ENCODE results near the gene KLK2. TPM values are rescaled to one million over a fixed set of nuclear protein-coding genes. Genes with fewer than 3 reads are reported as not detected.

The KLK2 gene
- total and polyA plus RNA-seq, 2 of the 8 experiments (the other 6 are each of a cell fraction or from before 2014, with no cell fraction given) = 0.20 TPM; not detected in 1

DNA sequence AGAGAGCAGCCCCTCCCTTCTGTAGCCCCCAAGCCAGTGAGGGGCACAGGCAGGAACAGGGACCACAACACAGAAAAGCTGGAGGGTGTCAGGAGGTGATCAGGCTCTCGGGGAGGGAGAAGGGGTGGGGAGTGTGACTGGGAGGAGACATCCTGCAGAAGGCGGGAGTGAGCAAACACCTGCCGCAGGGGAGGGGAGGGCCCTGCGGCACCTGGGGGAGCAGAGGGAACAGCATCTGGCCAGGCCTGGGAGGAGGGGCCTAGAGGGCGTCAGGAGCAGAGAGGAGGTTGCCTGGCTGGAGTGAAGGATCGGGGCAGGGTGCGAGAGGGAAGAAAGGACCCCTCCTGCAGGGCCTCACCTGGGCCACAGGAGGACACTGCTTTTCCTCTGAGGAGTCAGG lies 14.4 kb upstream of the KLK2 start:
- H2AK5ac ChIP-seq (ENCODE audit: low read depth, low read length) = 0 out of 2 replicates have a peak overlapping the region, but pooled peaks have one; percentile 10
- no peak overlapping the region for H3K4me3 ChIP-seq (ENCODE audit: extremely low read depth in 1 of 4, insufficient read depth in 2 of 4, low read depth in 3 of 4, low read length in 4 of 4)
- H3K79me2 ChIP-seq (ENCODE audit: control insufficient read depth in 1 of 2, insufficient read depth in 2 of 2, low read length in 2 of 2) = no peaks in the 10 kb centered on the region
- H2BK5ac ChIP-seq (ENCODE audit: low read depth, low read length) = no peak overlapping the region
- H3K14ac ChIP-seq (ENCODE audit: insufficient read length) = no peak overlapping the region
- ChIA-PET POLR2A (ENCODE audit: partially characterized antibody) (interaction anchor here (0.8 kb wide), 1 partner anchor 34 kb away, joined by 3 read pairs; no protein-coding TSS in a partner anchor), CTCF (ENCODE audit: partially characterized antibody) (no interaction called here)
- peaks cover 0 to 14% (median 6%) of the 10 kb centered on the region in 4 experiments; a peak in 5 of 7 replicates for H3K4me1 ChIP-seq (replicated peaks in 1 of 4; ENCODE audit: control insufficient read depth in 3 of 4, insufficient read depth in 4 of 4, low read length in 3 of 4)
- FAIRE-seq (no peak), DNase-seq (ENCODE audit: low read depth in 1 of 2, low spot score in 2 of 2) (no peak)
- 0 out of 2 replicates have a peak overlapping the region, but pooled peaks have one; percentile 33 for H2BK12ac ChIP-seq (ENCODE audit: low read depth, low read length)
- no peaks in the 10 kb centered on the region for H4K20me1 ChIP-seq (replicated peaks in 1 of 2; ENCODE audit: control insufficient read depth in 1 of 2, insufficient read depth in 2 of 2, low read length in 2 of 2)
- peak overlapping the region; percentile 57; the same call in 1 of the 2 replicates for H2AFZ ChIP-seq (ENCODE audit: low read length)
- H4K5ac ChIP-seq (ENCODE audit: insufficient read length, low read depth, low read length) = no peak overlapping the region
- no peaks in the 10 kb centered on the region for H3K79me1 ChIP-seq (ENCODE audit: low read depth, low read length)
- no peak overlapping the region for H4K91ac ChIP-seq (replicated peaks; ENCODE audit: insufficient read length, low read length)
- no peak overlapping the region for H3K27ac ChIP-seq (ENCODE audit: low read depth, low read length)
- no peak overlapping the region for H3K23ac ChIP-seq (ENCODE audit: insufficient read length)
- H3K4ac ChIP-seq (replicated peaks; ENCODE audit: insufficient read length, low read depth, low read length) = no peak overlapping the region
- H3K36me3 ChIP-seq (ENCODE audit: control insufficient read depth in 2 of 4, insufficient read depth in 4 of 4, low read length in 3 of 4) = no peaks in the 10 kb centered on the region
- H3K27me3 ChIP-seq (replicated peaks in 1 of 4; ENCODE audit: control insufficient read depth in 3 of 4, extremely low read depth in 1 of 4, insufficient read depth in 3 of 4, low read length in 3 of 4) = no peaks in the 10 kb centered on the region
- H3K4me2 ChIP-seq (ENCODE audit: insufficient read depth in 1 of 2, low read depth in 2 of 2, low read length in 2 of 2) = peak overlapping the region in 1 of 2 experiments; percentile 38; a peak in 2 of 4 replicates
- no peak overlapping the region for H4K8ac ChIP-seq (ENCODE audit: extremely low read depth, insufficient read depth, low read length)
- no peak overlapping the region for H2BK120ac ChIP-seq (replicated peaks; ENCODE audit: low read depth, low read length)
- no peak overlapping the region for H2BK15ac ChIP-seq (ENCODE audit: low read length)
- WGBS, 2 experiments (ENCODE audit: extremely low coverage in 1 of 2, insufficient coverage in 1 of 2, insufficient read length in 1 of 2, insufficient replicate concordance in 2 of 2, low coverage in 1 of 2, low lambda C conversion rate in 2 of 2, missing lambda C conversion rate in 1 of 2) = 40% methylated on average over 3 of the region's 7 CpGs; no CpG with 5 or more reads in 1 of the 2 experiments
- TF ChIP-seq, protein P1, sequence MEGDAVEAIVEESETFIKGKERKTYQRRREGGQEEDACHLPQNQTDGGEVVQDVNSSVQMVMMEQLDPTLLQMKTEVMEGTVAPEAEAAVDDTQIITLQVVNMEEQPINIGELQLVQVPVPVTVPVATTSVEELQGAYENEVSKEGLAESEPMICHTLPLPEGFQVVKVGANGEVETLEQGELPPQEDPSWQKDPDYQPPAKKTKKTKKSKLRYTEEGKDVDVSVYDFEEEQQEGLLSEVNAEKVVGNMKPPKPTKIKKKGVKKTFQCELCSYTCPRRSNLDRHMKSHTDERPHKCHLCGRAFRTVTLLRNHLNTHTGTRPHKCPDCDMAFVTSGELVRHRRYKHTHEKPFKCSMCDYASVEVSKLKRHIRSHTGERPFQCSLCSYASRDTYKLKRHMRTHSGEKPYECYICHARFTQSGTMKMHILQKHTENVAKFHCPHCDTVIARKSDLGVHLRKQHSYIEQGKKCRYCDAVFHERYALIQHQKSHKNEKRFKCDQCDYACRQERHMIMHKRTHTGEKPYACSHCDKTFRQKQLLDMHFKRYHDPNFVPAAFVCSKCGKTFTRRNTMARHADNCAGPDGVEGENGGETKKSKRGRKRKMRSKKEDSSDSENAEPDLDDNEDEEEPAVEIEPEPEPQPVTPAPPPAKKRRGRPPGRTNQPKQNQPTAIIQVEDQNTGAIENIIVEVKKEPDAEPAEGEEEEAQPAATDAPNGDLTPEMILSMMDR (IDR thresholded peaks at IDR 0.05; ENCODE audit: control extremely low read depth in 1 of 3, insufficient read depth in 1 of 3, low read depth in 1 of 3, low read length in 3 of 3) = peak in 1 of 3 experiments; percentile 8; a peak in 1 of 4 replicates
- no peak for TF ChIP-seq TEAD4 (IDR thresholded peaks at IDR 0.05; ENCODE audit: low read depth, low read length)
- H3K56ac ChIP-seq (replicated peaks; ENCODE audit: insufficient read length, low read depth, low read length) = no peak overlapping the region
- no peak overlapping the region for H3K9ac ChIP-seq (replicated peaks in 1 of 4; ENCODE audit: extremely low read depth in 1 of 4, low read depth in 3 of 4, low read length in 3 of 4)
- no peak overlapping the region for H3K18ac ChIP-seq (ENCODE audit: extremely low read depth, low read length)
- no peaks in the 10 kb centered on the region for H3K23me2 ChIP-seq (ENCODE audit: low read depth, low read length)
- H3K9me3 ChIP-seq (ENCODE audit: insufficient read depth in 2 of 2, low read depth in 1 of 2, low read length in 1 of 2) = peaks cover 0 to 4% of the 10 kb centered on the region in 2 experiments; a peak in 2 of 4 replicates
- H2BK20ac ChIP-seq (ENCODE audit: low read length) = no peak overlapping the region
